ENCODE results near the gene CYP27B1.

The CYP27B1 gene

GRCh38 chr12:57732270-57732669 is 34.6 kb downstream of the CYP27B1 start:
- H3K9me2 ChIP-seq (ENCODE audit: low read depth, low read length) = no peaks in the 10 kb centered on the region
- H3K27ac ChIP-seq (ENCODE audit: low read depth, low read length, poor library complexity, severe bottlenecking) = no peak overlapping the region
- TF ChIP-seq EZH2 (IDR thresholded peaks at IDR 0.05; ENCODE audit: borderline replicate concordance, low read length) = no peak
- TF ChIP-seq, protein P1, sequence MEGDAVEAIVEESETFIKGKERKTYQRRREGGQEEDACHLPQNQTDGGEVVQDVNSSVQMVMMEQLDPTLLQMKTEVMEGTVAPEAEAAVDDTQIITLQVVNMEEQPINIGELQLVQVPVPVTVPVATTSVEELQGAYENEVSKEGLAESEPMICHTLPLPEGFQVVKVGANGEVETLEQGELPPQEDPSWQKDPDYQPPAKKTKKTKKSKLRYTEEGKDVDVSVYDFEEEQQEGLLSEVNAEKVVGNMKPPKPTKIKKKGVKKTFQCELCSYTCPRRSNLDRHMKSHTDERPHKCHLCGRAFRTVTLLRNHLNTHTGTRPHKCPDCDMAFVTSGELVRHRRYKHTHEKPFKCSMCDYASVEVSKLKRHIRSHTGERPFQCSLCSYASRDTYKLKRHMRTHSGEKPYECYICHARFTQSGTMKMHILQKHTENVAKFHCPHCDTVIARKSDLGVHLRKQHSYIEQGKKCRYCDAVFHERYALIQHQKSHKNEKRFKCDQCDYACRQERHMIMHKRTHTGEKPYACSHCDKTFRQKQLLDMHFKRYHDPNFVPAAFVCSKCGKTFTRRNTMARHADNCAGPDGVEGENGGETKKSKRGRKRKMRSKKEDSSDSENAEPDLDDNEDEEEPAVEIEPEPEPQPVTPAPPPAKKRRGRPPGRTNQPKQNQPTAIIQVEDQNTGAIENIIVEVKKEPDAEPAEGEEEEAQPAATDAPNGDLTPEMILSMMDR (IDR thresholded peaks at IDR 0.05; ENCODE audit: low read length) = no peak
- no peak overlapping the region for H3K4me3 ChIP-seq (ENCODE audit: low read depth, low read length, poor library complexity, severe bottlenecking)
- H3K4me1 ChIP-seq (ENCODE audit: insufficient read depth, low read length, severe bottlenecking) = no peaks in the 10 kb centered on the region
- no peaks in the 10 kb centered on the region for H3K9me3 ChIP-seq (ENCODE audit: low read length)
- H3K36me3 ChIP-seq (ENCODE audit: insufficient read depth, low read length) = peaks cover 45% of the 10 kb centered on the region
- H3F3A ChIP-seq (ENCODE audit: insufficient read depth, low read length) = no peaks in the 10 kb centered on the region
- no peaks in the 10 kb centered on the region for H4K20me1 ChIP-seq (ENCODE audit: insufficient read depth, low read length)
- no peak overlapping the region for H2AFZ ChIP-seq (ENCODE audit: low read length)
- H3K4me2 ChIP-seq (ENCODE audit: low read length) = no peak overlapping the region
- no peak overlapping the region for H3K9ac ChIP-seq (ENCODE audit: low read length)
- no peaks in the 10 kb centered on the region for H3K27me3 ChIP-seq (ENCODE audit: insufficient read depth, low read length)
- no peaks in the 10 kb centered on the region for H3K79me2 ChIP-seq (ENCODE audit: insufficient read depth, low read length)

- Histone ChIP-seq H3K9me2 (ENCODE audit: low read depth, low read length) (no peaks in the 10 kb centered on the region), H3F3A (ENCODE audit: insufficient read depth, low read length) (no peaks in the 10 kb centered on the region), H2AFZ (ENCODE audit: low read length) (no peak overlapping the region), H3K4me1 (ENCODE audit: insufficient read depth, low read length, severe bottlenecking) (no peaks in the 10 kb centered on the region), H3K27me3 (ENCODE audit: insufficient read depth, low read length) (no peaks in the 10 kb centered on the region), H3K79me2 (ENCODE audit: insufficient read depth, low read length) (no peaks in the 10 kb centered on the region), H4K20me1 (ENCODE audit: insufficient read depth, low read length) (no peaks in the 10 kb centered on the region), H3K4me3 (ENCODE audit: low read depth, low read length, poor library complexity, severe bottlenecking) (no peak overlapping the region), H3K36me3 (ENCODE audit: insufficient read depth, low read length) (peaks cover 52% of the 10 kb centered on the region), H3K9ac (ENCODE audit: low read length) (no peak overlapping the region), H3K9me3 (ENCODE audit: low read length) (no peaks in the 10 kb centered on the region), H3K4me2 (ENCODE audit: low read length) (no peak overlapping the region), H3K27ac (ENCODE audit: low read depth, low read length, poor library complexity, severe bottlenecking) (no peak overlapping the region)
- TF ChIP-seq EZH2 (IDR thresholded peaks at IDR 0.05; ENCODE audit: borderline replicate concordance, low read length) = no peak
- TF ChIP-seq, protein P1 (IDR thresholded peaks at IDR 0.05; ENCODE audit: low read length) = no peak
Measured at GRCh38 chr12:57731411-57732080, 35.3 kb downstream of the CYP27B1 start.

DNA sequence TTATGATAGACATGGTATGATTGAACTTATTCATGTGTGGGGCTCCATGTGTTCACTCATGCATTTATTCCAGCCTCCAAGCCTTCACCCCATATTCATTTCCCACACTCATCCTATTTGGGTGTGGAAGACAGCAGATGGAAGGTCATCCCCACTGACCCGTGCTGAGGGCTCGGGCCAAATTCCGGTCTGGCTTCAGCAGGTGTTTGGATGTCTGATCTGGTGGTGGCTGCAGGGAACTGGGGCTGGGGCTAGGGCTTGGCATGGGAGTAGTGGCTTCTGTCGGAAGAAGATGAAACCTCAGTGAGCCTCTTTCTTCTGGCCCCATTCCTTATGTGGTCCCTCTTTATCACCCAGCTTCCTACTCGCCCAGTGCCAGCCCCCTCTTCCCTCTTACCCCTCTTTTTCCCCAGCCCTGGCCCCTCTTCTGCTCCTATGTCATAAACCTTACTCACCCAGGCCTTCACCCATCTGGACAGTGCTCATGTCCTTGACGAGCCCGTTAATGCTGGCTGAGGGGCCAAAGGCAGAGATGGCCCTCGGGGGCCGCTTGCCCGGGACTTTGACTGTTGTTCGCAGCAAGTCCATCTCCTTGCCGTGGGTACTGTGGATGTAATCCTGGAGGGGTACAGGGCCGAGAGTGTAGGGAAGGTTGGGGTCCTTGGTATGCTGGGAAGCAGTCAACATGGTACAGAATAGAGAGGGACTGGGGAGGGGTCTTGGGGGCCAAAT is 36.4 kb downstream of the CYP27B1 start:
- Histone ChIP-seq H4K20me1 (ENCODE audit: insufficient read depth, low read length) (no peaks in the 10 kb centered on the region), H3K27me3 (ENCODE audit: insufficient read depth, low read length) (no peaks in the 10 kb centered on the region), H3K4me3 (ENCODE audit: low read depth, low read length, poor library complexity, severe bottlenecking) (no peak overlapping the region), H3K9me3 (ENCODE audit: low read length) (no peaks in the 10 kb centered on the region), H3K36me3 (ENCODE audit: insufficient read depth, low read length) (peaks cover 58% of the 10 kb centered on the region), H2AFZ (ENCODE audit: low read length) (no peak overlapping the region), H3K27ac (ENCODE audit: low read depth, low read length, poor library complexity, severe bottlenecking) (no peak overlapping the region), H3K9me2 (ENCODE audit: low read depth, low read length) (no peaks in the 10 kb centered on the region), H3K79me2 (ENCODE audit: insufficient read depth, low read length) (no peaks in the 10 kb centered on the region), H3K4me1 (ENCODE audit: insufficient read depth, low read length, severe bottlenecking) (no peaks in the 10 kb centered on the region), H3K4me2 (ENCODE audit: low read length) (no peak overlapping the region), H3K9ac (ENCODE audit: low read length) (no peak overlapping the region), H3F3A (ENCODE audit: insufficient read depth, low read length) (no peaks in the 10 kb centered on the region)
- TF ChIP-seq, protein P1 (IDR thresholded peaks at IDR 0.05; ENCODE audit: low read length) = no peak
- TF ChIP-seq EZH2 (IDR thresholded peaks at IDR 0.05; ENCODE audit: borderline replicate concordance, low read length) = no peak

All from OCI-LY1 (cell line).